GM21737 (cell line): ENCODE results near the gene NANP.

Source experiments
- ATAC-seq: cut with Tn5 transposase; IDR thresholded peaks from one replicate; pipeline ENCODE4 v1.9.1; 2021; ENCODE audit warnings: mild to moderate bottlenecking, moderate library complexity; ENCODE audit not compliant: unreplicated experiment

Gene NANP

DNA sequence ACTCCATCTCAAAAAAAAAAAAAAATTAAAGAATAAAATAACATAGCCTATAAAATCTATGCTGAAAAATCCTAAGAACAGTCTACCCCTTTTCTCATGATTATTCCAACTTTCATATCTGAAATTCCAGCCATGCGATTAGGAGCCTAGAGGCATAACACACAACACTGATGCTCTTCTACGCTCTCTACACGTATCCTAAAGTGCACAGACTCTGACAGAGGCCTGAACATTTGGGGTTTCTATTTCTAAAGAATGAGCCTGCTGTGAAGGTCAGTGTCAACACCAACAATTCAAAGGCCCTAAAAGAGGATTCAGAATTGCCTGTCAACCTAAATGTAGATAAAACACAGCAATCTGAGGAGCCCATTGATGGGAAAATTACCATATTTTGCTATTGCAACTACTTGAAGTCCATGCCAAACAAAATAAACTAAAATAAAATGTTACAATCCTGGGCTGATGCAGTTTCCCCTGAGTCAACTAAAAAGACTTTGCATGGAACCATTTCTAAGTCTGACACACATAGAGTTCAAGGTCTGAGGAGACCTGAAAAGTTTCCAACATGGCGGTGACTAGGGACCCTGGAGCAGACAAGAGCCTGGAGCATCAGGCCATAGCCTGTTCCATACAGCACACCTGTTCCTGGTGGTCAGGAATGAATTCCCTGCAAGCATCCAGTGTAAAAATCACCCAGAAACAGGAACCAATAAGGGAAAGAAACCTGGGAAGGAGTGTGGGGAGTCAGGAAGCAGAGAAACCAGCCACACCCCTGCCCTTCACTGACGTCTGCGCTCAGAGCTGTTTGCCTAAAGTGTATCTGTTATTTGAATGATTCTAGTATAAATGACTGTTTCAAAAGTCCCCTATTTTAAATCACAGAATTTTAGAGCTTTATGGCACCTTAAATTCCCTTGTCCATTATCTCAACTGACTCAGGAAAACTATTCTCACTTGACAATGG, 50.2 kb downstream of the NANP start:
- ATAC-seq, result no peak

DNA sequence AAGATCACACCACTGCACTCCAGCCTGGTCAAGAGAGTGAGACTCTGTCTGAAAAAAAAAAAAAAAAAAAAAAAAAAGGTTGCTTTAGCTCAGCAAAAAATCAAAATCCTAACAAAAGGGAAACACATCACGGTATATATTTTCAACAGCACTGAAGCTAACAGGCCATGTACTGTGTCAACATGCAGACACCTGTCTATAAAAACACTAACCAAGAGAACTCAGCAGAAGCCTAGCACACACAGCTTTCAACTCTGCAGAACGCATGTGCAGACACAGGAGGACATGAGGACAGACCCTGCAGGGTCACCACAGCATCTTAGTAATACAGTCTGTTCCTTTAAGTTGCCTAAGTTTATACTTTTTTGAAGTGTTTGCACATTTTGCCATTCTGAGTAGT, 52.0 kb downstream of the NANP start:
- no peak for ATAC-seq

DNA sequence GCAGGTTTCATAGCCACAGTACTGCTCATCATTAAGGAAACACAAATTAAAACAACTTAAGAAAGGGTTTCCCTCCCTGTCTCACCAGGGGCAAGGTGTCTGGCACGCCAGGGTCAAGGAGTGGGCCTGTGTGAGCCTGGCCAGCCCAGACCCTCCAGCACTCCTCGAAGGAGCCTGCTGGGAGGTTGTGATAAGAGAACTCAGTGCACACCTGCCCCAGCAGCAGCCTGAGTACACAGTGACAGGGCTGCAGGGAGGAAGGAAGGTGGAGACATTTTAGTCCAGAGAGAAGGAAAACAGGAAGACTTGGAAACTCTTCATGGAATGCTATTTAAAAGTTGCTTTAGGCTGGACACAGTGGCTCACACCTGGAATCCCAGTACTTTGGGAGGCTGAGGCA, 52.6 kb downstream of the NANP start:
- ATAC-seq, result no peak

DNA sequence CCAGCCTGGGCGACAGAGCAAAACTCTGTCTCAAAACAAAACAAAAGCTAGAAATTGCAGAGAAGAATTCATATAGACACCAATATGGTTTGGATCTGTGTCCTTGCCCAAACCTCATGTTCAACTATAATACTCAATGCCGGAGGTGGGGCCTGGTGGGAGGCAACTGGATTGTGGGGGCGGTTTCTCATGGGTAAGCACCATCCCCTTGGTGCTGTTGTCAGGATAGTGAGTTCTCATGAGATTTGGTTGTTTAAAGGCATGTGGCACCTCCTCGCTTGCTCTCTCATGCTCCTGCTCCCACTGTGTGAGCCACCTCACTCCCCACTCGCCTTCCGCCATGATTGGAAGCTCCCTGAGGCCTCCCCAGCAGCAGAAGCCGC, 53.7 kb downstream of the NANP start:
- no peak for ATAC-seq

DNA sequence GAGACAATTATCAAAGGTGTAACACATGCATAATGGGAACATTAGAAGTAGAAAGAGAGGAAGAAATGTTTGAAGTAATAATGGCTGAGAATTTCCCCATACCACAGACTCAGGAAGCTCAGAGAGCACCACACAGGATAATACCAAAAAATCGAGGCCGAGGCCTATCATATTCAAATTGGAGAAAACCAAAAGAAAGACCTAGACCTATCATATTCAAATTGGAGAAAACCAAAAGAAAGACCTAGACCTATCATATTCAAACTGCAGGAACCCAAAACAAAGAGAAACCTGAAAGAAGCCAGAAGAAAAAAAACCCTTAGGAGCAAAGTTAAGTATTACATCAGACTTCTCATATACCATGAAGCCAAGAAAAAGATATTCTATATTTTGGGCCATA, 56.5 kb downstream of the NANP start:
- ATAC-seq, result no peak

DNA sequence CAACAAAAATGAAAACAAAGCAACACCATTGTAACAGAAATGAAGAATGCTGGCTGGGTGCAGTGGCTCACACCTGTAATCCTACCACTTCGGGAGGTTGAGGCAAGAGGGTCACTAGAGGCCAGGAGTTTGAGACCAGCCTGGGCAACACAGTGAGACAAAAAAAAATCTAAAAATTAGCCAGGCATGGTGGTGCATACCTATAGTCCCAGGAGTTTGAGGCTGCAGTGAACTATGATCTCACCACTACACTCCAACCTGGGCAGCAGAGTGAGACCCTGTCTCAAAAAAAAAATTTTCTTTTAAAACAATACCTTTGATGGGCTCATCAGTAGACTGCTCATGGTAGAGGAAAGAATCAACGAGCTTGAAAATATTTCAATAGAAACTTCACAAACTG, 57.0 kb downstream of the NANP start:
- ATAC-seq, result no peak

DNA sequence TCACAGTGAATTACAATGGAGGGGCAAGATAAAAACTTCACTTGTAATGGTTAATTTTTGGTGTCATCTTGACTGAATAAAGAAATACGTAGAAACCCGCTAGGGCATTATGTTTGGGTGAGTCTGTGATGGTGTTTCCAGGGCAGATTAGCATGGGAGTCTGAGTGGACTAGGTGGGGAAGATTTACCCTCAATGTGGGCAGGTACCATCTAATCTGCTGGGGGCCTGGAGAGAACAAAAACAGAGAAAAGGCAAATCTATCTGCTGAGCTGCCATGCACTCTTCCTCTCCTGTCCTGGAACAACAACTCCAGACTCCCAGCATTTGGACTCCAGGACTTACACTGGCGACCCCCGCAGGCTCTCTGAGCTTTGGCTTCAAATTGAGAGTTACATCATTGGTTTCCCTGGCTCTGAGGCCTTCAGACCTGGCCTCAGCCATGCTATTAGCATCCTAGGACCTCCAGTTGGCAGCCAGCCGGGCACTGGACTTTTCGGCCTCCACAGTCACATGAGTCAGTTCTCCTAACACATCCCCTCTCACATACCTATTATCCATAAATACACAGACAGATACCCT, 58.1 kb downstream of the NANP start:
- ATAC-seq, result no peak

DNA sequence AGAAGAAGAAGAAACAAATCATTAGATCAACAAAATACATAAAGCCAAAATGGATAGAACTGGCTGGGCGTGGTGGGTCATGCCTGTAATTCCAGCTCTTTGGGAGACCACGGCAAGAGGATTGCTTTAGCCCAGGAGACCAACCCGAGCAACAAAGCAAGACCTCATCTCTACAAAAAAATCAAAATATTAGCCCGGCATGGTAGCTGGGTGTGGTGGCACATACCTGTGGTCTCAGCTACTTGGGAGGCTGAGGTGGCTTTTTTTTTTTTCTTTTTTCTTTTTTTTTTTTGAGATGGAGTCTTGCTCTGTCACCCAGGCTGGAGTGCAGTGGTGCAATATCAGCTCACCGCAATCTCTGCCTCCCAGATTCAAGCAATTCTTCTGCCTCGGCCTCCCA, 59.9 kb downstream of the NANP start:
- ATAC-seq, result no peak

DNA sequence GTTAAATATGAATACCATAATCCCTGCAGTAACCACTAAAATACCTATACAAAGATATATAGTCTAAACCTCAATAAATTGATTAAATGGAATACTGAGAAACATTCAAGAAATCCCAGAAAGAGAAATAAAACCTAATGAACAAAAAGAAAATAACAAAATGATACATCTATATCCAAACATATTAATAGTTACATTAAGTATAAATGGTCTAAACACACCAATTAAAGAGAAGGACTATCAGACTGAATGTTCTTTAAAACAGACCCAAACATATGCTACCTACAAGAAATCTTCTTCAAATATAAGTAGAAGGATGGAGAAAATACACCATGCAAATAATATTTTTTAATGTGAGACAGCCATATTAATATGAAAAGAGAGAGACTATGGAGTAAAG, 60.5 kb downstream of the NANP start:
- no peak for ATAC-seq
